ENCODE data around the gene ARVCF.
"Not testable (repeated sequence)": the region's sequence is repeated elsewhere in the genome, so short reads cannot be mapped to it uniquely, and the experiment has no call there.

Gene ARVCF

GRCh38 chr22:19958083-19959042 lies 58.3 kb downstream of the ARVCF start:
- no peak for DNase-seq

- no peak for DNase-seq
Measured at GRCh38 chr22:19957445-19957844, 59.2 kb downstream of the ARVCF start.

- no peak for DNase-seq
Measured at GRCh38 chr22:19955241-19956128, 61.1 kb downstream of the ARVCF start.

- no peak for DNase-seq
Measured at GRCh38 chr22:19951346-19951745, 65.3 kb downstream of the ARVCF start.

GRCh38 chr22:19948057-19948760 lies 68.4 kb downstream of the ARVCF start:
- DNase-seq: no peak

GRCh38 chr22:19943082-19944026 lies 73.3 kb downstream of the ARVCF start:
- DNase-seq: no peak

- no peak for DNase-seq
Measured at GRCh38 chr22:19942157-19943081, 74.2 kb downstream of the ARVCF start.

GRCh38 chr22:19941365-19942082 lies 75.1 kb downstream of the ARVCF start, which contains the start of the genes COMT and TXNRD2:
Gene COMT (plus strand): TSS chr22:19941772. CDS start chr22:19962527, 20,755 bp downstream.
Gene TXNRD2 (minus strand): TSS chr22:19941818. CDS start chr22:19941803, 15 bp downstream.
- peak; percentile 42 for DNase-seq

- DNase-seq: no peak
Measured at GRCh38 chr22:19940536-19941364, 75.9 kb downstream of the ARVCF start.

GRCh38 chr22:19937616-19938473 lies 78.8 kb downstream of the ARVCF start:
- no peak for DNase-seq

GRCh38 chr22:19936513-19936912 lies 80.1 kb downstream of the ARVCF start:
- DNase-seq: no peak

GRCh38 chr22:19935123-19935718 lies 81.4 kb downstream of the ARVCF start:
- not testable (repeated sequence) for DNase-seq

- DNase-seq: no peak
Measured at GRCh38 chr22:19933341-19934241, 83.0 kb downstream of the ARVCF start.

- peak; percentile 18 for DNase-seq
Measured at GRCh38 chr22:19932367-19933206, 84.0 kb downstream of the ARVCF start.

GRCh38 chr22:19931514-19931913 lies 85.1 kb downstream of the ARVCF start:
- no peak for DNase-seq
